H1 (cell line): ENCODE data around the gene MARK1. TPM values are rescaled to one million over a fixed set of nuclear protein-coding genes. Genes with fewer than 3 reads are reported as not detected.

ENCODE experiments used
- ASH2L ChIP-seq: fragments of 200-600, 300-600 bp; sonication (generic); IDR thresholded peaks from one replicate; pipeline ENCODE4 v1.7.1; 2017; ENCODE audit warnings: low read length
- CREB1 ChIP-seq: IDR thresholded peaks from 2 replicates; pipeline ENCODE4 v1.6.1; 2012; ENCODE audit warnings: inconsistent platforms
- CTBP2 ChIP-seq: IDR thresholded peaks from 2 replicates; pipeline ENCODE4 v1.7.0; 2011; ENCODE audit warnings: borderline replicate concordance, mild to moderate bottlenecking, moderate library complexity, mixed read lengths, low read length; ENCODE audit not compliant: insufficient read depth, insufficient read length
- FOSL1 ChIP-seq: IDR thresholded peaks from 2 replicates; pipeline ENCODE4 v1.6.1; 2011; ENCODE audit warnings: mild to moderate bottlenecking, low read depth, low read length, moderate library complexity; ENCODE audit not compliant: insufficient read depth
- HDAC2 ChIP-seq, 2 experiments: fragments of 300-600 bp in 1 of 2; sonication (generic) in 1 of 2; IDR thresholded peaks; 2 replicates each; pipeline ENCODE4 v1.6.1; 2011 to 2012; ENCODE audit warnings: low read depth in 2 of 2, low read length in 2 of 2, mild to moderate bottlenecking in 2 of 2, moderate library complexity in 2 of 2, borderline replicate concordance in 1 of 2, inconsistent platforms in 1 of 2
- RXRA ChIP-seq: IDR thresholded peaks from 2 replicates; pipeline ENCODE4 v1.6.1; 2011; ENCODE audit warnings: low read depth, mild to moderate bottlenecking, low read length, moderate library complexity; ENCODE audit not compliant: insufficient read depth
- TCF12 ChIP-seq: IDR thresholded peaks from 2 replicates; pipeline ENCODE4 v1.6.1; 2011; ENCODE audit warnings: low read depth, mild to moderate bottlenecking, low read length
- USF2 ChIP-seq: IDR thresholded peaks from 2 replicates; pipeline ENCODE4 v1.6.1; 2011; ENCODE audit warnings: low read length, improper control_type of control experiment
- polyA plus RNA-seq, 7 experiments: library from polyadenylated mRNA; depleted of rRNA in 3 of 7; stranded (reverse) in 5 of 7; unstranded in 2 of 7; fragments of >200 nt in 5 of 7; fragments of 200-250 nt in 2 of 7; gene quantifications; 1 replicate in 5 of 7; 2 replicates in 1 of 7; 4 replicates in 1 of 7; pipeline versions ENCODE4 v1.2.1 to v1.2.3, GENCODE V29; 2011 to 2013; ENCODE audit warnings: missing spikeins in 2 of 7, mixed read lengths in 2 of 7
- total RNA-seq: library from RNA; stranded (reverse); fragmentation: NEBNext Ultra II Directional; extraction: Animal tissue kit (Norgen Biotek cat#: 25700); gene quantifications from 2 replicates; pipeline ENCODE4 v1.2.1, GENCODE V29; 2021
- TF ChIP-seq, protein P1 (sequence below): fragments of 300-600 bp; sonication (generic); IDR thresholded peaks from 2 replicates; pipeline ENCODE4 v1.7.1; 2012; ENCODE audit warnings: low read length, moderate library complexity, mild to moderate bottlenecking, inconsistent platforms; ENCODE audit not compliant: insufficient replicate concordance
- TF ChIP-seq, protein P2 (sequence below): IDR thresholded peaks from 2 replicates; pipeline ENCODE4 v1.6.1; 2011; ENCODE audit warnings: low read depth, mild to moderate bottlenecking, low read length; ENCODE audit not compliant: insufficient read depth

The MARK1 gene
- total and polyA plus RNA-seq, 2 of the 8 experiments (the other 6 are each of a cell fraction or from before 2014, with no cell fraction given): 5.5 to 20.5 TPM

- TF ChIP-seq, protein P1, sequence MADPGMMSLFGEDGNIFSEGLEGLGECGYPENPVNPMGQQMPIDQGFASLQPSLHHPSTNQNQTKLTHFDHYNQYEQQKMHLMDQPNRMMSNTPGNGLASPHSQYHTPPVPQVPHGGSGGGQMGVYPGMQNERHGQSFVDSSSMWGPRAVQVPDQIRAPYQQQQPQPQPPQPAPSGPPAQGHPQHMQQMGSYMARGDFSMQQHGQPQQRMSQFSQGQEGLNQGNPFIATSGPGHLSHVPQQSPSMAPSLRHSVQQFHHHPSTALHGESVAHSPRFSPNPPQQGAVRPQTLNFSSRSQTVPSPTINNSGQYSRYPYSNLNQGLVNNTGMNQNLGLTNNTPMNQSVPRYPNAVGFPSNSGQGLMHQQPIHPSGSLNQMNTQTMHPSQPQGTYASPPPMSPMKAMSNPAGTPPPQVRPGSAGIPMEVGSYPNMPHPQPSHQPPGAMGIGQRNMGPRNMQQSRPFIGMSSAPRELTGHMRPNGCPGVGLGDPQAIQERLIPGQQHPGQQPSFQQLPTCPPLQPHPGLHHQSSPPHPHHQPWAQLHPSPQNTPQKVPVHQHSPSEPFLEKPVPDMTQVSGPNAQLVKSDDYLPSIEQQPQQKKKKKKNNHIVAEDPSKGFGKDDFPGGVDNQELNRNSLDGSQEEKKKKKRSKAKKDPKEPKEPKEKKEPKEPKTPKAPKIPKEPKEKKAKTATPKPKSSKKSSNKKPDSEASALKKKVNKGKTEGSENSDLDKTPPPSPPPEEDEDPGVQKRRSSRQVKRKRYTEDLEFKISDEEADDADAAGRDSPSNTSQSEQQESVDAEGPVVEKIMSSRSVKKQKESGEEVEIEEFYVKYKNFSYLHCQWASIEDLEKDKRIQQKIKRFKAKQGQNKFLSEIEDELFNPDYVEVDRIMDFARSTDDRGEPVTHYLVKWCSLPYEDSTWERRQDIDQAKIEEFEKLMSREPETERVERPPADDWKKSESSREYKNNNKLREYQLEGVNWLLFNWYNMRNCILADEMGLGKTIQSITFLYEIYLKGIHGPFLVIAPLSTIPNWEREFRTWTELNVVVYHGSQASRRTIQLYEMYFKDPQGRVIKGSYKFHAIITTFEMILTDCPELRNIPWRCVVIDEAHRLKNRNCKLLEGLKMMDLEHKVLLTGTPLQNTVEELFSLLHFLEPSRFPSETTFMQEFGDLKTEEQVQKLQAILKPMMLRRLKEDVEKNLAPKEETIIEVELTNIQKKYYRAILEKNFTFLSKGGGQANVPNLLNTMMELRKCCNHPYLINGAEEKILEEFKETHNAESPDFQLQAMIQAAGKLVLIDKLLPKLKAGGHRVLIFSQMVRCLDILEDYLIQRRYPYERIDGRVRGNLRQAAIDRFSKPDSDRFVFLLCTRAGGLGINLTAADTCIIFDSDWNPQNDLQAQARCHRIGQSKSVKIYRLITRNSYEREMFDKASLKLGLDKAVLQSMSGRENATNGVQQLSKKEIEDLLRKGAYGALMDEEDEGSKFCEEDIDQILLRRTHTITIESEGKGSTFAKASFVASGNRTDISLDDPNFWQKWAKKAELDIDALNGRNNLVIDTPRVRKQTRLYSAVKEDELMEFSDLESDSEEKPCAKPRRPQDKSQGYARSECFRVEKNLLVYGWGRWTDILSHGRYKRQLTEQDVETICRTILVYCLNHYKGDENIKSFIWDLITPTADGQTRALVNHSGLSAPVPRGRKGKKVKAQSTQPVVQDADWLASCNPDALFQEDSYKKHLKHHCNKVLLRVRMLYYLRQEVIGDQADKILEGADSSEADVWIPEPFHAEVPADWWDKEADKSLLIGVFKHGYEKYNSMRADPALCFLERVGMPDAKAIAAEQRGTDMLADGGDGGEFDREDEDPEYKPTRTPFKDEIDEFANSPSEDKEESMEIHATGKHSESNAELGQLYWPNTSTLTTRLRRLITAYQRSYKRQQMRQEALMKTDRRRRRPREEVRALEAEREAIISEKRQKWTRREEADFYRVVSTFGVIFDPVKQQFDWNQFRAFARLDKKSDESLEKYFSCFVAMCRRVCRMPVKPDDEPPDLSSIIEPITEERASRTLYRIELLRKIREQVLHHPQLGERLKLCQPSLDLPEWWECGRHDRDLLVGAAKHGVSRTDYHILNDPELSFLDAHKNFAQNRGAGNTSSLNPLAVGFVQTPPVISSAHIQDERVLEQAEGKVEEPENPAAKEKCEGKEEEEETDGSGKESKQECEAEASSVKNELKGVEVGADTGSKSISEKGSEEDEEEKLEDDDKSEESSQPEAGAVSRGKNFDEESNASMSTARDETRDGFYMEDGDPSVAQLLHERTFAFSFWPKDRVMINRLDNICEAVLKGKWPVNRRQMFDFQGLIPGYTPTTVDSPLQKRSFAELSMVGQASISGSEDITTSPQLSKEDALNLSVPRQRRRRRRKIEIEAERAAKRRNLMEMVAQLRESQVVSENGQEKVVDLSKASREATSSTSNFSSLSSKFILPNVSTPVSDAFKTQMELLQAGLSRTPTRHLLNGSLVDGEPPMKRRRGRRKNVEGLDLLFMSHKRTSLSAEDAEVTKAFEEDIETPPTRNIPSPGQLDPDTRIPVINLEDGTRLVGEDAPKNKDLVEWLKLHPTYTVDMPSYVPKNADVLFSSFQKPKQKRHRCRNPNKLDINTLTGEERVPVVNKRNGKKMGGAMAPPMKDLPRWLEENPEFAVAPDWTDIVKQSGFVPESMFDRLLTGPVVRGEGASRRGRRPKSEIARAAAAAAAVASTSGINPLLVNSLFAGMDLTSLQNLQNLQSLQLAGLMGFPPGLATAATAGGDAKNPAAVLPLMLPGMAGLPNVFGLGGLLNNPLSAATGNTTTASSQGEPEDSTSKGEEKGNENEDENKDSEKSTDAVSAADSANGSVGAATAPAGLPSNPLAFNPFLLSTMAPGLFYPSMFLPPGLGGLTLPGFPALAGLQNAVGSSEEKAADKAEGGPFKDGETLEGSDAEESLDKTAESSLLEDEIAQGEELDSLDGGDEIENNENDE: no peak
- no peak for TF ChIP-seq HDAC2 (IDR thresholded peaks at IDR 0.05; ENCODE audit: borderline replicate concordance in 1 of 2, low read depth in 2 of 2, low read length in 2 of 2)
- TF ChIP-seq CREB1: no peak
- no peak for TF ChIP-seq USF2
- TF ChIP-seq FOSL1: no peak
- TF ChIP-seq, protein P2, sequence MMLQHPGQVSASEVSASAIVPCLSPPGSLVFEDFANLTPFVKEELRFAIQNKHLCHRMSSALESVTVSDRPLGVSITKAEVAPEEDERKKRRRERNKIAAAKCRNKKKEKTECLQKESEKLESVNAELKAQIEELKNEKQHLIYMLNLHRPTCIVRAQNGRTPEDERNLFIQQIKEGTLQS: no peak
- no peak for TF ChIP-seq ASH2L
- no peak for TF ChIP-seq CTBP2
- TF ChIP-seq RXRA: no peak
- TF ChIP-seq TCF12: no peak
Observed at GRCh38 chr1:220484135-220484534, 43.8 kb upstream of the MARK1 start (continued).
